HG03521 (cell line): ENCODE data around the gene REPS2.

Experiments
- ATAC-seq: cut with Tn5 transposase; IDR thresholded peaks from one replicate; pipeline ENCODE4 v1.9.1; 2021; ENCODE audit warnings: mild to moderate bottlenecking, moderate library complexity; ENCODE audit not compliant: unreplicated experiment

The REPS2 gene

GRCh38 chrX:17031827-17032226, 85.4 kb downstream of the REPS2 start:
- ATAC-seq: no peak

DNA sequence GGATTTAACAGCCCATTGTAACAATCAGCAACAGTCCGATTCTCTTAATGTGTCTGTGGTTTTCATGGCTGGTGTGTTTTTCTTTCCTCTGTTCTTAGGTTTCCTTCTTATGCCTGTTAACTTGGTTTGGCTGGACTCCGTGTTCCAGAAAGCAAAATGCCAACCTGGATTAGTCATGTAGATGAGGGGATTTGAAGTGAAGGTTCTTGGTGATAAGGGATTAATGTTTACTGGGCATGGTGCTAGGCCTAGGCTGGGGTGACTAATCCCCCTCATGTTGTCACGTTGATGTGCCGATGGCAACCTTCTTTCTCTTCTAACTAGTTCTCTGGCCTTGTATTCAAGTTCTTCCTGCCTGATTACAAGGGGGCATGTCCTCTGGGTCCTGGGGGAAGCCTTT, 85.9 kb downstream of the REPS2 start:
- ATAC-seq: no peak

DNA sequence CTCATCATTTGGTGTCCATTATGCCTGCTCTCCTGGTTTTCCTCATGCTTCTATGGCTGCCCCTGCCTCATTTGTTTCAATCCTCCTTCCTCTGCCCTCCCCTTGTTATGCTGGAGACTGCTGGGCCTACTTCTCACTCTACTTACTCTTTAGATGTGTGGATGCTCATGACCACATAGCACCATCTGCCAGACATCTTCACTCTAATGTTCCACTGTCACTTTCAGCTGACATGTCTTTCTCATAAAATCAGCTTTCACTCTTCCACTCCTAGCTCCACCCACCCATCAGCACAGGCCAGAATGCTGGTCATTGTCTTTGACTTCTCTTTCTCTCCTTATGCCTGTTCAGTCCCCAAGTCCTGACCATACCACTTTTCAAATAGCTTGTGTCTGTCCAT, 86.8 kb downstream of the REPS2 start:
- no peak for ATAC-seq

- no peak for ATAC-seq
Measured at GRCh38 chrX:17035111-17035510, 88.7 kb downstream of the REPS2 start.

DNA sequence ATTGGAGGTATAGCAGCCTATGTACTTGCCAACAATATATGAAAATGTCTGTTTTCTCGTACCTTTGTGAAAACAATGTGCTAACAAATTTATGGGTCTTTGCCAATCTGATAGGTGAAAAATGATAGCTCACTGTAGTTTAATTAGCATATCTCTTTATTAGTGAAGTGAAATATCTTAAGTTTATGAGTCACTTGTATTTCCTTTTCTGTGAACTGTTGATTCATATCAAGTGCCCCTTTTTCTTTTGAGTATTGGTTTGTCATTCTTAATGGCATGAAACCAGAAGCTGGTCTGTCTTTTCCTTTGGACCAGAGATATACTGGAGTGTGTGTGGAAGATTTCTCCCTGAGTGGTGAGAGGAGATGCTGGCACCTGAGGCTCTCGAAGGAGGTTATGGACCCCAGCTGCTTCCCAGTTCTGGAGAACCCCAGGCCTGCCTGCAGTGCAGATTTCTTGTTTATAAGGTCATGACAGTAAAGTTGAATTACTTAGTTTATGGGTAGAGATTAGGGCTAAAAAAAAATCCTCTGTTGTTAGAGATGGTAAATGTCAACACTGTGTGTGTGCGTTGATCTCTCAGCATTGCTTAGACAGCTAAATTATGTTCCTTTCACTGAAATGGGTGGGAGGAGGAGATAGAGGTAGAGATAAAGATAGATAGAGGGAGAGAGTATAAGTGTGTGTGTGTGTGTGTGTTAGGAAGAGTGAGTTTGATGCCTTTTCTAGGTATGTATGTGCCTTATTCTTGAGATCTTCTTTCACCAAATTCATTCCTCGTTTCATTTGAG, 89.9 kb downstream of the REPS2 start:
- ATAC-seq: no peak

DNA sequence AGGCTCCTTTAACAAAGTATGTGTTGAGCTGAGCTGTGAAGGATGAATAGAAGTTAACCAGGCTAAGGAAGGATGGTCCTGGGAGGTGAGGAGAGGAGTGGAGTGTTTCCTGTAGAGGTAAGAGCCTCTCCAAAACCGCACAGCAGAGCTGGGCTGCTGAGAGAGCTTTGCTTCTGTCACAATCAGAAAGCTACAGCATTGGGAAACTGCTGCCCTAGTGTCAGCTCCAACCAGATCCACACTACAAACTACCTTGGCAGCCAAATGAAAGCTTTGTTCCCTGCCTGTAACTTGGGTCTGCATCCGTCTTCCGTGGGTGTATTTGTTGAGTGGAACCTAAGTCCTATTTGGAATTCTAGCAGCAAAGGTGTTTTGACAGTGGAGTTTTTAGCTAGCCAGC, 91.8 kb downstream of the REPS2 start:
- no peak for ATAC-seq

- ATAC-seq: no peak
Measured at GRCh38 chrX:17038681-17039161, 92.3 kb downstream of the REPS2 start.

- no peak for ATAC-seq
Measured at GRCh38 chrX:17039826-17040225, 93.4 kb downstream of the REPS2 start.

GRCh38 chrX:17040711-17041110, 94.3 kb downstream of the REPS2 start:
- ATAC-seq: no peak

GRCh38 chrX:17042037-17042436, 95.6 kb downstream of the REPS2 start:
- no peak for ATAC-seq

- no peak for ATAC-seq
Measured at GRCh38 chrX:17046478-17047097, 100.1 kb downstream of the REPS2 start.

DNA sequence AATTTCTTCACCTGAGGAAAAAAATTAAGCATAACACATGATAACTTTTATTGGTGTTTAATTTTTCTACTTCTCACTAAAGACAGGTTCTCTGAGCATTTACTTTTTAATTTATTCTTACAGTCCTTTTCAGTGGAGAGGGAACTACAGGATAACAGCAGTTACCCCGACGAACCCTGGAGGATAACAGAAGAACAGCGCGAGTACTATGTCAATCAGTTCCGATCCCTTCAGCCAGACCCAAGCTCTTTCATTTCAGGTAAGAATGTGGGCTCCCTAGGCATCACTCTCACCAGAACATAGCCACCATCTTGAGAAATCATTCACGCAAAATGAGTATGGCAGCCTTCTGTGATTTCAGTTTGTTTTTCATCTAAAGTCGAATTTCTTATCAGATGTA, 100.8 kb downstream of the REPS2 start:
- no peak for ATAC-seq

- ATAC-seq: no peak
Measured at GRCh38 chrX:17052210-17052609, 105.8 kb downstream of the REPS2 start.

DNA sequence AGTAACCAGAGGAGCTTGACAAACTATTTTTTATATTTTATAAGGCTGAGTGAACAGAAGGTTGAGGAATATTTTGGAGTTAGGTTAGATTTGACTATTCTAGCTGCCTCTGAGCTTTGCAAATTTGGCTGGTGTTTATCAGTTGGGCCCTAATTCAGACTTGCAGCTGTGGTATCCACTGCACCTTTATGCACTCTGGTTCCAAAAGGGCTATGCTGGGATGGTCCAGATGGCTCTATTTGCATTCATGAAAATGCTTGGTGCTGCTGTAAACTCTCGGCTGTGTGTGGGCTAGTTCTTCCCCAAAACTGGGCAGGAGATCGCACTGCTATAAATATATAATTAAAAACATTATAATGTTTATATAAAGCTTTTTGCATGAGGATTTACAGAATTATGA, 106.3 kb downstream of the REPS2 start:
- no peak for ATAC-seq

GRCh38 chrX:17053502-17053901, 107.0 kb downstream of the REPS2 start:
- no peak for ATAC-seq

DNA sequence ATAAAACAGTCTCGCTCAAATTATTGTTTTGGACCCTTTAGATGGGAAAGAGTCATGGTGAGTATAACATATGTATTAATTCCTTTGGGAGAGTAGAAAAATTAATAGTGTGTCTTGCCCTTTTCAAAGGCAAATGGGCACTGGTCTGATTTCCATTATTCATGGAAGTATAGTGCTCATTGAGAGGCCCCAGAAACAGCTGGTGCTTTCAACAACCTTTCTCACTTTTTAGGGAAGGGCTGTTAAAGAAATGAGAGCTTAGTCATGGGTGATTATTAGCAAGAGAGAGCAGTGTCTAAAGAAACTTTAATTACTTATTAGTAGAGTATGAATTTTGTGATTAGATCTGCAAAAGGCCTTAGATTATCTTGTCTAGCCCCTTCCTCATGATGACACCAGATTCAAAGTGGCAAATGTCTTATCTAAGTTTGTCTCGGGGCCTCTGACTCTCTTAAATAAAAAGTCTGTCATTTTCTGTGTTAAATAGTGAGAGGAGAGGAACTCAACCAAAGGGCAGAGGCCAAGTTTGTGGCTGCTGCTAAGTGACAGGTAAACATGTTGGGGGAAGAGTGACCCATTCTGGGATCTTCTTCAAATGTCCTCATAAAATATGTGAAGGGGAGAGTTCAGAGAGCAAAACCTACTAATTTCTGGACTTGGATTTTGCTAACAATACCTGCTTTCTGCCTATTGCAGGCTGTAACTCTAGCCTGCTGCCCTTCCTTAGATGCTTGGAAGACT, 110.6 kb downstream of the REPS2 start:
- no peak for ATAC-seq

GRCh38 chrX:17062065-17062464, 115.6 kb downstream of the REPS2 start:
- ATAC-seq: no peak

DNA sequence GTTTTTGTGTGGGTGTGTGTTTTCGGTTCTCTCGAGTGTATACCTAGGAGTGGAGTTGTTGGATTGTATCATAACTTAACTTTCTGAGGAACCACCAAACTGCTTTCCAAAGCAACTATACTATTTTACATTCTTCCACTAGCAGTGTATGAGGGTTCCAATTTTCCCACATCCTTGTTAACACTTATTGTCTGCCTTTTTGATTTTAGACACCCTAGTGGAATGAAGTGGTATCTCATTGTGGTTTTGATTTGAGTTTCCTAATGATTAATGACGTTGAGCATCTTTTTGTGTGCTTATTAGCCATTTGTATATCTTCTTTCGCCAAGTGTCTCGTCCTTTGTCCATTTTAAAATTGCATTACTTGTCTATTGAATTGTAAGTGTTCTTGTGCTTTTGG, 118.6 kb downstream of the REPS2 start:
- no peak for ATAC-seq

GRCh38 chrX:17067534-17067933, 121.1 kb downstream of the REPS2 start:
- ATAC-seq: no peak

GRCh38 chrX:17072301-17072700, 125.8 kb downstream of the REPS2 start:
- ATAC-seq: no peak

DNA sequence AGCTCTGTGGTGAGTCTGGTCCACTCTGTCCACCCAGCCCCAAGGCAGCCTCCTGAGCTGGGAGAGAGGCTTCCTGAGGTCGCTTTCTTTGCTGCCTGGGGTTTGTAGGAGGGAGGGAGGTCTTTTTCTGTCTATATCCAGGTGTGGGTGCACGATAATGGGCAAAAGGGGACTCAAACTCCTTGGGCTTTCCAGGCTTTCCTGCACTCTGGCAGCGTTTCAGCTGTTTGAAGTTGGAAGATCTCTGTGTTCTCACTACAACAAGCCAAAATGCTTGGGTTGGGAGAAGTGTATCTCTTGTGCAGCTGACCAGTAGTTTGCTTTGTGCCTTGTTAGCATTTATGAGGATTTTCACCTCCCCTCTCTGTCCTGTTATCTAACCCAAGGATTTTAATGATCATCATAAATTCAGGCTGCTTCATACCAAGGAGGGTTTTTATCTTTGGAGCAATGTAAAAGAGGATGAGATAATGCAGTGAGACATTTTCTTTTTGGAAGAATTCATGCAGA, 126.3 kb downstream of the REPS2 start:
- no peak for ATAC-seq

DNA sequence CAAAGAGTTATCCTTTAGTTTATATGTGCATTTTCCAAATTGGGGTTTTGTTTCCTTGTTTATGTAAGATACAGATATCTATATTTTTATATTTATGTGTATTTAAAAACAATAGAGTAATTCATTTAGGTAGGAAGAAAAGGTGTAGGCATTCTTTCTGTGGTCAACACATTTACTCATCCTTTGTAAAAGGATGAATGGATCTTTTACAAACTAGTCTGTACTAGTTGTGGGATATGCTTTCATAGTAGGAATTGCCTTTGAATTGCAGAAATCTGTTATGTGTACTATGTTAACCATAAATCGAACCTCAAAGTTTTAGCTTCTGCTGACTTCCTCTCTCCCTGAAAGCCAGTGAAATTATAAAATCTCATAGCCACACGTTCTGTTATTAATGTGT, 128.5 kb downstream of the REPS2 start:
- ATAC-seq: no peak
